ENCODE results near the gene TRIO.
A peak's percentile ranks its signal among the peaks of the same experiment; 100 is the strongest.

TRIO gene

GRCh38 chr5:14247054-14247386 lies 103.9 kb downstream of the TRIO start:
- no peak for DNase-seq (ENCODE audit: low read depth)

- DNase-seq (ENCODE audit: low read depth): no peak
Observed at GRCh38 chr5:14249258-14250082, 106.3 kb downstream of the TRIO start.

- DNase-seq (ENCODE audit: low read depth): no peak
Observed at GRCh38 chr5:14250084-14250695, 107.0 kb downstream of the TRIO start.

- DNase-seq (ENCODE audit: low read depth): no peak
Observed at GRCh38 chr5:14250748-14251701, 107.9 kb downstream of the TRIO start.

- no peak for DNase-seq (ENCODE audit: low read depth)
Observed at GRCh38 chr5:14251733-14252132, 108.6 kb downstream of the TRIO start.

- DNase-seq (ENCODE audit: low read depth): no peak
Observed at GRCh38 chr5:14252793-14253192, 109.7 kb downstream of the TRIO start.

- no peak for DNase-seq (ENCODE audit: low read depth)
Observed at GRCh38 chr5:14254686-14255085, 111.5 kb downstream of the TRIO start.

- no peak for DNase-seq (ENCODE audit: low read depth)
Observed at GRCh38 chr5:14256026-14256690, 113.0 kb downstream of the TRIO start.

- no peak for DNase-seq (ENCODE audit: low read depth)
Observed at GRCh38 chr5:14256756-14257393, 113.7 kb downstream of the TRIO start.

- DNase-seq (ENCODE audit: low read depth): no peak
Observed at GRCh38 chr5:14257995-14258403, 114.9 kb downstream of the TRIO start.

- DNase-seq (ENCODE audit: low read depth): no peak
Observed at GRCh38 chr5:14258840-14259239, 115.7 kb downstream of the TRIO start.

GRCh38 chr5:14260637-14261036 lies 117.5 kb downstream of the TRIO start:
- no peak for DNase-seq (ENCODE audit: low read depth)

GRCh38 chr5:14261235-14261634 lies 118.1 kb downstream of the TRIO start:
- DNase-seq (ENCODE audit: low read depth): no peak

GRCh38 chr5:14261856-14262611 lies 118.9 kb downstream of the TRIO start:
- DNase-seq (ENCODE audit: low read depth): no peak

GRCh38 chr5:14263113-14263512 lies 120.0 kb downstream of the TRIO start:
- DNase-seq (ENCODE audit: low read depth): no peak

- no peak for DNase-seq (ENCODE audit: low read depth)
Observed at GRCh38 chr5:14263699-14264098, 120.6 kb downstream of the TRIO start.

GRCh38 chr5:14264605-14265316 lies 121.6 kb downstream of the TRIO start:
- DNase-seq (ENCODE audit: low read depth): peak; percentile 67

- no peak for DNase-seq (ENCODE audit: low read depth)
Observed at GRCh38 chr5:14265570-14265969, 122.4 kb downstream of the TRIO start.

GRCh38 chr5:14266171-14266570 lies 123.0 kb downstream of the TRIO start:
- DNase-seq (ENCODE audit: low read depth): no peak

- DNase-seq (ENCODE audit: low read depth): no peak
Observed at GRCh38 chr5:14266686-14267085, 123.5 kb downstream of the TRIO start.

Measured in stimulated activated CD8-positive, alpha-beta memory T cell treated with anti-CD3 and anti-CD28 coated beads, Interleukin-12 subunit alpha, Interleukin-12 subunit beta, amount 100 ng/mL, for 4 hours (primary cell).